ENCODE data around the gene DOK6. TPM values are rescaled to one million over a fixed set of nuclear protein-coding genes. Genes with fewer than 3 reads are reported as not detected.

Gene DOK6
- total and polyA plus RNA-seq, 2 of the 13 experiments (the other 11 are each of a cell fraction or from before 2014, with no cell fraction given) = 17.0 to 17.2 TPM

GRCh38 chr18:69725855-69726508, 325.3 kb downstream of the DOK6 start:
- FAIRE-seq (peak; percentile 51), ATAC-seq (no peak), DNase-seq (ENCODE audit: low spot score) (peak; percentile 23)
- peak overlapping the region; percentile 12; the same call in 1 of the 2 replicates for H3K4me2 ChIP-seq (ENCODE audit: low read depth, low read length)
- H3K27ac ChIP-seq (ENCODE audit: extremely low read length, insufficient read depth, low read length) = peak overlapping the region; percentile 38
- 78% methylated on average over 12 of the region's 12 CpGs for WGBS (ENCODE audit: low lambda C conversion rate)
- ChIA-PET POLR2A (no interaction called here), CTCF (ENCODE audit: low intra/inter-chr PET ratio, low total read pairs) (no interaction called here)
- no peaks in the 10 kb centered on the region for H4K20me1 ChIP-seq (ENCODE audit: insufficient read depth, low read length)
- in situ Hi-C loops (cut with HindIII; ENCODE audit: extremely low pct_ligation_motif_present, low pct_unique_long_range_greater_than_20kb) (no loop called here), intact Hi-C loops (cut with micrococcal nuclease; ENCODE audit: unreplicated experiment) (no loop called here)
- no peaks in the 10 kb centered on the region for H3K36me3 ChIP-seq (replicated peaks in 1 of 2; ENCODE audit: control insufficient read depth in 1 of 2, insufficient read depth in 2 of 2, low read length in 2 of 2)
- H3K27me3 ChIP-seq (ENCODE audit: control insufficient read depth in 1 of 2, insufficient read depth in 2 of 2, low read length in 2 of 2) = no peaks in the 10 kb centered on the region
- H2AFZ ChIP-seq (ENCODE audit: low read length) = no peak overlapping the region
- no peak overlapping the region for H3K4me3 ChIP-seq (replicated peaks in 1 of 3; ENCODE audit: insufficient read depth in 1 of 3, low read depth in 2 of 3, low read length in 3 of 3)
- no peak overlapping the region for H3K9ac ChIP-seq (ENCODE audit: insufficient read depth, low read depth, low read length)
- BruUV-seq (replicated peaks) = no TSS peak
- H3K4me1 ChIP-seq (ENCODE audit: insufficient read depth, low read length) = peaks cover 24% of the 10 kb centered on the region
- no peaks in the 10 kb centered on the region for H3K9me3 ChIP-seq (ENCODE audit: low read length)
- no peaks in the 10 kb centered on the region for H3K79me2 ChIP-seq (ENCODE audit: insufficient read depth, low read length)
- no peak for TF ChIP-seq ZFYVE20 (CRISPR knock-in tag; IDR thresholded peaks at IDR 0.05; ENCODE audit: borderline replicate concordance, low read depth)
- no peak for TF ChIP-seq SOX13 (IDR thresholded peaks at IDR 0.05)
- peak in 1 of 2 experiments; percentile 50; a peak in 1 of 4 replicates for TF ChIP-seq SOX13 (CRISPR knock-in tag; conservative IDR thresholded peaks at IDR 0.05 in 1 of 2, IDR thresholded peaks at IDR 0.05 in 1 of 2)
- peak; percentile 29; the same call in 1 of the 2 replicates for TF ChIP-seq FOXA3 (CRISPR knock-in tag; IDR thresholded peaks at IDR 0.05)
- no peak for TF ChIP-seq ZNF256 (CRISPR knock-in tag; conservative IDR thresholded peaks at IDR 0.05)
- TF ChIP-seq TIGD3 (CRISPR knock-in tag; IDR thresholded peaks at IDR 0.05; ENCODE audit: borderline replicate concordance) = no peak
- no peak for TF ChIP-seq ZNF33B (CRISPR knock-in tag; IDR thresholded peaks at IDR 0.05)
- no peak for TF ChIP-seq ZNF251 (CRISPR knock-in tag; IDR thresholded peaks at IDR 0.05)
- TF ChIP-seq EP300 (IDR thresholded peaks at IDR 0.05; ENCODE audit: low read depth in 2 of 2, low read length in 2 of 2) = peak in 1 of 2 experiments; percentile 62; a peak in 1 of 4 replicates
- TF ChIP-seq EP300 (CRISPR knock-in tag; IDR thresholded peaks at IDR 0.05; ENCODE audit: borderline replicate concordance) = no peak
- TF ChIP-seq FOSL2 (CRISPR knock-in tag; IDR thresholded peaks at IDR 0.05) = peak; percentile 15; the same call in 1 of the 2 replicates
- TF ChIP-seq ZNF740 (CRISPR knock-in tag; IDR thresholded peaks at IDR 0.05) = no peak
- TF ChIP-seq ZBTB40 (IDR thresholded peaks at IDR 0.05) = no peak
- no peak for TF ChIP-seq ZBTB40 (CRISPR knock-in tag; IDR thresholded peaks at IDR 0.05)
